IMR-90 (cell line): ENCODE measurements around the gene CUX1. TPM values are rescaled to one million over a fixed set of nuclear protein-coding genes. Genes with fewer than 3 reads are reported as not detected.

Experiments used
- ATAC-seq: fragments of 200-7000 bp; cut with Tn5 transposase; 2 replicates; pipeline ENCODE4 v1.9.1; 2020; ENCODE audit warnings: low read depth, mild to moderate bottlenecking, moderate library complexity
- BruUV-seq: library from RNA; stranded (reverse); fragments of 400-500 nt; replicated peaks from 2 replicates; lab custom pipeline; 2021; lab: Mats Ljungman, UMichigan
- CTCF ChIA-PET: fragments of 300-600 bp; formaldehyde crosslinking; extraction: SDS; loops from one replicate; lab custom pipeline; 2021; ENCODE audit warnings: antibody characterized with exemption; lab: Yijun Ruan, JAX
- POLR2A ChIA-PET: fragments of 300-600 bp; sonication (Branson Sonifier 250); formaldehyde crosslinking; loops from one replicate; lab custom pipeline; 2022; ENCODE audit warnings: antibody characterized with exemption; ENCODE audit not compliant: unreplicated experiment; lab: Charles Lee
- DNase-seq: peaks from one replicate; pipeline ENCODE4 v3.0.0; 2013
- H2AFZ ChIP-seq: replicated peaks from 2 replicates; pipeline ENCODE3; 2013; ENCODE audit warnings: low read length, mild to moderate bottlenecking; ENCODE audit not compliant: poor library complexity
- H2AK5ac ChIP-seq: 2 replicates; pipeline ENCODE4 v1.6.1; 2013; ENCODE audit warnings: low read depth, low read length, inconsistent platforms
- H2AK9ac ChIP-seq: replicated peaks from 2 replicates; pipeline ENCODE3; 2013; ENCODE audit warnings: mild to moderate bottlenecking, low read depth, low read length, moderate library complexity; ENCODE audit not compliant: poor library complexity
- H2BK120ac ChIP-seq: 2 replicates; pipeline ENCODE4 v1.6.1; 2013; ENCODE audit warnings: low read depth, low read length, inconsistent platforms
- H2BK15ac ChIP-seq: 3 replicates; pipeline ENCODE4 v1.6.1; 2013; ENCODE audit warnings: low read depth, low read length, inconsistent platforms
- H2BK20ac ChIP-seq: 2 replicates; pipeline ENCODE4 v1.6.1; 2013; ENCODE audit warnings: low read depth, mild to moderate bottlenecking, inconsistent platforms, low read length, moderate library complexity
- H2BK5ac ChIP-seq: 2 replicates; pipeline ENCODE4 v1.6.1; 2013; ENCODE audit warnings: mild to moderate bottlenecking, low read depth, low read length, inconsistent platforms; ENCODE audit not compliant: poor library complexity, severe bottlenecking
- H3K14ac ChIP-seq: replicated peaks from 2 replicates; pipeline ENCODE4 v1.6.1; 2013; ENCODE audit warnings: low read depth, low read length, inconsistent platforms
- H3K18ac ChIP-seq: 2 replicates; pipeline ENCODE4 v1.6.1; 2013; ENCODE audit warnings: low read depth, low read length, control low read depth
- H3K23ac ChIP-seq: 2 replicates; pipeline ENCODE4 v1.6.1; 2013; ENCODE audit warnings: low read depth, low read length, inconsistent platforms
- H3K27ac ChIP-seq: 2 replicates; pipeline ENCODE4 v1.5.1; 2013; ENCODE audit warnings: mild to moderate bottlenecking, control low read depth, low read length; ENCODE audit not compliant: insufficient read depth
- H3K27me3 ChIP-seq: 2 replicates; pipeline ENCODE4 v1.6.1; 2013; ENCODE audit warnings: low read length; ENCODE audit not compliant: control insufficient read depth, insufficient read depth
- H3K36me3 ChIP-seq: 2 replicates; pipeline ENCODE4 v1.6.1; 2013; ENCODE audit warnings: low read length, mixed read lengths; ENCODE audit not compliant: control insufficient read depth, insufficient read depth
- H3K4ac ChIP-seq: 2 replicates; pipeline ENCODE4 v1.6.1; 2013; ENCODE audit warnings: low read depth, low read length, inconsistent platforms
- H3K4me1 ChIP-seq: 2 replicates; pipeline ENCODE4 v1.6.1; 2013; ENCODE audit warnings: low read length, mixed read lengths; ENCODE audit not compliant: control insufficient read depth, insufficient read depth
- H3K4me2 ChIP-seq: 2 replicates; pipeline ENCODE4 v1.6.1; 2013; ENCODE audit warnings: low read depth, mild to moderate bottlenecking, control low read depth, low read length, moderate library complexity
- H3K4me3 ChIP-seq: 2 replicates; pipeline ENCODE4 v1.5.1; 2013; ENCODE audit warnings: low read depth, mild to moderate bottlenecking, control low read depth, low read length, moderate library complexity; ENCODE audit not compliant: insufficient read depth
- H3K56ac ChIP-seq: 2 replicates; pipeline ENCODE4 v1.6.1; 2013; ENCODE audit warnings: low read length, inconsistent platforms; ENCODE audit not compliant: insufficient read depth; ENCODE audit errors: extremely low read depth
- H3K79me1 ChIP-seq, 2 experiments: 2 replicates each; pipeline ENCODE4 v1.6.1; 2013; ENCODE audit warnings: low read length in 2 of 2, inconsistent platforms in 1 of 2, low read depth in 1 of 2
- H3K9ac ChIP-seq: 2 replicates; pipeline ENCODE4 v1.6.1; 2013; ENCODE audit warnings: low read depth, low read length, control low read depth
- H3K9me1 ChIP-seq: 2 replicates; pipeline ENCODE4 v1.6.1; 2013; ENCODE audit warnings: low read length, inconsistent platforms; ENCODE audit not compliant: insufficient read depth
- H3K9me3 ChIP-seq: 2 replicates; pipeline ENCODE4 v1.6.1; 2013; ENCODE audit warnings: low read length; ENCODE audit not compliant: control insufficient read depth, insufficient read depth
- H4K20me1 ChIP-seq: 2 replicates; pipeline ENCODE4 v1.6.1; 2013; ENCODE audit warnings: low read length, inconsistent platforms; ENCODE audit not compliant: insufficient read depth
- H4K5ac ChIP-seq: 2 replicates; pipeline ENCODE4 v1.6.1; 2013; ENCODE audit warnings: mild to moderate bottlenecking, low read depth, low read length, control low read depth
- H4K8ac ChIP-seq, 2 experiments: 2 replicates each; pipeline ENCODE4 v1.6.1; 2013; ENCODE audit warnings: low read depth in 2 of 2, low read length in 2 of 2, control low read depth in 1 of 2, inconsistent platforms in 1 of 2
- H4K91ac ChIP-seq: 2 replicates; pipeline ENCODE4 v1.6.1; 2013; ENCODE audit warnings: low read depth, low read length, inconsistent platforms; ENCODE audit not compliant: insufficient read depth
- RCOR1 ChIP-seq: IDR thresholded peaks from 2 replicates; pipeline ENCODE4 v1.6.1; 2012; ENCODE audit warnings: mild to moderate bottlenecking, low read length, improper control_type of control experiment; ENCODE audit not compliant: insufficient replicate concordance
- WGBS, 2 experiments: methylation state at CpG; one replicate each; pipeline versions ENCODE4 v1.1.5 to v1.1.7; 2013; ENCODE audit warnings: missing lambda C conversion rate in 2 of 2; ENCODE audit not compliant: insufficient read length in 1 of 2; ENCODE audit errors: extremely low coverage in 2 of 2; 5-methylcytosine and 5-hydroxymethylcytosine counted together
- dilution Hi-C: fragments of 300-500 bp; cut with HindIII; formaldehyde crosslinking; loops from one replicate; pipeline ENCODE4 v1.14.3; 2018; ENCODE audit warnings: low sequenced_read_pairs; ENCODE audit not compliant: unreplicated experiment
- in situ Hi-C: fragments of 300-500 bp; cut with MboI; formaldehyde crosslinking; loops from 3 replicates; pipeline ENCODE4 v1.14.3; 2019; ENCODE audit warnings: low sequenced_read_pairs, inconsistent platforms, mixed read lengths
- intact Hi-C: fragments of 100-400 bp; cut with micrococcal nuclease; formaldehyde crosslinking; loops from 2 replicates; pipeline ENCODE4 v1.10.0; 2022
- polyA plus RNA-seq, 3 experiments: library from polyadenylated mRNA; depleted of rRNA; stranded (reverse); fragments of >200 nt; gene quantifications; 2 replicates each; pipeline ENCODE4 v1.2.3, GENCODE V29; 2012; ENCODE audit warnings: low replicate concordance in 1 of 3
- total RNA-seq: library from RNA; depleted of rRNA; stranded (reverse); fragments of >200 nt; gene quantifications from 2 replicates; pipeline ENCODE4 v1.2.3, GENCODE V29; 2012

Gene CUX1
- total and polyA plus RNA-seq, 2 of the 4 experiments (the other 2 are of a cell fraction) = 19.7 to 46.4 TPM

DNA sequence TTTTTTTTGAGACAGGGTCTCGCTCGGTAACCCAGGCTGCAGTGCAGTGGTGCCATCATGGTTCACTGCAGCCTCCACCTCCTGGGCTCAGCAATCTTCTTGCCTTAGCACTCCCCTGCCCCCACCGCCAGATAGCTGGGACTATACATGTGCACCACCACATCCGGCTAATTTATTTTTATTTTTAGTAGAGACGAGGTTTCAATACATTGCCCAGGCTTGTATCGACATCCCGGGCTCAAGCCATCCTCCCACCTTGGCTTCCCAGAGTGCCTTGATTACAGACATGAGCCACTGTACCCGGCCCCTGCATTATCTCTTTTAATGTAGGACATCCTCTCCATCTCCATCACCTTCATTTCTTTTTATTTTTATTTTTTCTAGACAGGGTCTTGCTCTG is 213.3 kb downstream of the CUX1 start:
- Histone ChIP-seq H2BK120ac (no peak overlapping the region), H3K4ac (no peak overlapping the region), H2AK5ac (no peak overlapping the region), H2AK9ac (no peak overlapping the region), H3K18ac (no peak overlapping the region), H3K9me3 (no peaks in the 10 kb centered on the region), H2BK15ac (no peak overlapping the region), H3K79me1 (peaks cover 6 to 19% of the 10 kb centered on the region in 2 experiments; a peak in 3 of 4 replicates), H3K27me3 (no peaks in the 10 kb centered on the region), H2BK20ac (no peak overlapping the region), H3K9me1 (no peaks in the 10 kb centered on the region), H2BK5ac (no peak overlapping the region), H3K4me3 (no peak overlapping the region), H3K36me3 (peaks cover 21% of the 10 kb centered on the region), H2AFZ (no peak overlapping the region), H3K14ac (no peak overlapping the region), H3K4me1 (no peaks in the 10 kb centered on the region), H3K23ac (no peak overlapping the region), H4K91ac (no peak overlapping the region), H3K9ac (no peak overlapping the region), H4K5ac (no peak overlapping the region), H3K27ac (no peak overlapping the region), H4K8ac (no peak overlapping the region), H3K4me2 (no peak overlapping the region), H3K56ac (no peak overlapping the region), H4K20me1 (no peaks in the 10 kb centered on the region; the same call in 1 of the 2 replicates)
- WGBS, 2 experiments = no CpG with 5 or more reads among the region's 8 CpGs
- no peak for TF ChIP-seq RCOR1
- intact Hi-C loops = loop anchor here (10.0 kb wide), 1 partner anchor 54 kb away; no protein-coding TSS in a partner anchor
- DNase-seq (no peak), ATAC-seq (no peak)
- in situ Hi-C loops = no loop called here
- POLR2A ChIA-PET = no interaction called here
- dilution Hi-C loops = no loop called here
- BruUV-seq = no TSS peak
- CTCF ChIA-PET = no interaction called here
